Nephron (organoid): ENCODE measurements around the gene SLC43A2.

Source experiments
- H3K27ac Mint-ChIP-seq, 3 experiments: 2 replicates each; pipeline ENCODE4 v1.8.0; 2020; ENCODE audit warnings: mixed read lengths in 3 of 3, mild to moderate bottlenecking in 2 of 3, moderate library complexity in 1 of 3
- H3K27me3 Mint-ChIP-seq: 2 replicates; pipeline ENCODE4 v1.8.0; 2021; ENCODE audit warnings: low read depth, mild to moderate bottlenecking, moderate library complexity, mixed read lengths
- H3K36me3 Mint-ChIP-seq: 2 replicates; pipeline ENCODE4 v1.8.0; 2020; ENCODE audit warnings: low read depth, mixed read lengths
- H3K4me1 Mint-ChIP-seq: 2 replicates; pipeline ENCODE4 v1.8.0; 2020; ENCODE audit warnings: mixed read lengths
- H3K4me3 Mint-ChIP-seq, 3 experiments: 2 replicates each; pipeline ENCODE4 v1.8.0; 2020; ENCODE audit warnings: mild to moderate bottlenecking in 3 of 3, mixed read lengths in 3 of 3, moderate library complexity in 2 of 3
- H3K9me3 Mint-ChIP-seq: 2 replicates; pipeline ENCODE4 v1.8.0; 2020; ENCODE audit warnings: mixed read lengths
- CTCF ChIP-seq, 3 experiments: fragments of 200-600 bp; sonication (generic); IDR thresholded peaks; one replicate each; pipeline ENCODE4 v1.5.0; 2021; ENCODE audit warnings: antibody characterized with exemption in 3 of 3; ENCODE audit not compliant: unreplicated experiment in 3 of 3

The SLC43A2 gene

GRCh38 chr17:1638624-1639300 is 10.1 kb upstream of the SLC43A2 start:
- TF ChIP-seq CTCF (IDR thresholded peaks at IDR 0.05; ENCODE audit: unreplicated experiment in 3 of 3): no peak
- Mint-ChIP-seq H3K36me3 (no peaks in the 10 kb centered on the region), H3K4me1 (peaks cover 8% of the 10 kb centered on the region), H3K4me3 (no peak overlapping the region), H3K27me3 (peaks cover 15% of the 10 kb centered on the region), H3K9me3 (no peaks in the 10 kb centered on the region), H3K27ac (peak overlapping the region in 1 of 3 experiments; percentile 80)

GRCh38 chr17:1638171-1638590 is 9.5 kb upstream of the SLC43A2 start:
- no peaks in the 10 kb centered on the region for H3K9me3 Mint-ChIP-seq
- H3K27ac Mint-ChIP-seq: peak overlapping the region; percentile 78 to 81 (median 80)
- H3K4me1 Mint-ChIP-seq: peaks cover 8% of the 10 kb centered on the region
- no peak overlapping the region for H3K4me3 Mint-ChIP-seq
- no peaks in the 10 kb centered on the region for H3K36me3 Mint-ChIP-seq
- H3K27me3 Mint-ChIP-seq: peaks cover 15% of the 10 kb centered on the region
- no peak for TF ChIP-seq CTCF (IDR thresholded peaks at IDR 0.05; ENCODE audit: unreplicated experiment in 3 of 3)

GRCh38 chr17:1636732-1637285 is 8.2 kb upstream of the SLC43A2 start:
- H3K9me3 Mint-ChIP-seq: no peaks in the 10 kb centered on the region
- H3K27ac Mint-ChIP-seq: peak overlapping the region in 1 of 3 experiments; percentile 10
- TF ChIP-seq CTCF (IDR thresholded peaks at IDR 0.05; ENCODE audit: unreplicated experiment in 3 of 3): no peak
- peaks cover 11% of the 10 kb centered on the region for H3K27me3 Mint-ChIP-seq
- no peaks in the 10 kb centered on the region for H3K36me3 Mint-ChIP-seq
- peaks cover 8% of the 10 kb centered on the region for H3K4me1 Mint-ChIP-seq
- H3K4me3 Mint-ChIP-seq: no peak overlapping the region

GRCh38 chr17:1635675-1636465 is 7.2 kb upstream of the SLC43A2 start:
- Mint-ChIP-seq H3K4me3 (no peak overlapping the region), H3K9me3 (no peaks in the 10 kb centered on the region), H3K27me3 (peaks cover 20% of the 10 kb centered on the region), H3K36me3 (no peaks in the 10 kb centered on the region), H3K4me1 (peaks cover 8% of the 10 kb centered on the region), H3K27ac (no peak overlapping the region)
- no peak for TF ChIP-seq CTCF (IDR thresholded peaks at IDR 0.05; ENCODE audit: unreplicated experiment in 3 of 3)

- Mint-ChIP-seq H3K9me3 (no peaks in the 10 kb centered on the region), H3K36me3 (no peaks in the 10 kb centered on the region), H3K27ac (no peak overlapping the region), H3K4me1 (peaks cover 12% of the 10 kb centered on the region), H3K27me3 (peaks cover 28% of the 10 kb centered on the region), H3K4me3 (no peak overlapping the region)
- TF ChIP-seq CTCF (IDR thresholded peaks at IDR 0.05; ENCODE audit: unreplicated experiment in 3 of 3): no peak
Measured at GRCh38 chr17:1634841-1635650, 6.4 kb upstream of the SLC43A2 start.
